HEK293 (cell line): ENCODE measurements around the gene PTPN9.

Experiments used
- CTCF ChIA-PET: fragments of 350-600 bp; formaldehyde crosslinking; extraction: SDS; loops from one replicate; lab custom pipeline; 2021; ENCODE audit warnings: antibody characterized with exemption; lab: Yijun Ruan, JAX
- POLR2A ChIA-PET: fragments of 300-600 bp; formaldehyde crosslinking; extraction: SDS; loops from one replicate; lab custom pipeline; 2020; ENCODE audit warnings: antibody characterized with exemption, inconsistent platforms; lab: Yijun Ruan, JAX
- H3K27ac ChIP-seq: fragments of 200-500 bp; sonication (Bioruptor generic); 2 replicates; pipeline ENCODE4 v1.5.1; 2014; ENCODE audit warnings: low read depth, low read length, control low read depth, inconsistent platforms; ENCODE audit errors: extremely low read depth
- H3K36me3 ChIP-seq, 2 experiments: fragments of 200-500 bp in 1 of 2; sonication (Bioruptor generic) in 1 of 2; 1 replicate in 1 of 2; 2 replicates in 1 of 2; pipeline ENCODE4 v1.5.1; 2014 to 2017; ENCODE audit warnings: inconsistent platforms in 2 of 2, low read length in 2 of 2; ENCODE audit not compliant: control insufficient read depth in 2 of 2, insufficient read depth in 1 of 2
- H3K4me1 ChIP-seq: fragments of 200-500 bp; sonication (Bioruptor generic); 2 replicates; pipeline ENCODE4 v1.5.1; 2014; ENCODE audit warnings: mild to moderate bottlenecking, low read length, inconsistent platforms; ENCODE audit not compliant: control insufficient read depth, insufficient read depth
- H3K4me3 ChIP-seq: 2 replicates; pipeline ENCODE4 v1.5.1; 2011; ENCODE audit warnings: low read depth, mild to moderate bottlenecking, control low read depth, low read length, moderate library complexity
- H3K9me3 ChIP-seq: fragments of 200-500 bp; sonication (Bioruptor generic); 2 replicates; pipeline ENCODE4 v1.5.1; 2014; ENCODE audit warnings: low read depth, low read length, inconsistent platforms; ENCODE audit not compliant: control insufficient read depth, insufficient read depth
- CTCF ChIP-seq: fragments of 450-650 bp; formaldehyde crosslinking; IDR thresholded peaks from 2 replicates; pipeline ENCODE4 v1.5.1; 2016; ENCODE audit warnings: missing biosample characterization, missing genetic modification characterization
- KLF1 ChIP-seq: fragments of 450-650 bp; formaldehyde crosslinking; IDR thresholded peaks from 2 replicates; pipeline ENCODE4 v1.5.1; 2016; ENCODE audit warnings: missing biosample characterization, missing genetic modification characterization
- PRDM6 ChIP-seq: fragments of 450-650 bp; formaldehyde crosslinking; IDR thresholded peaks from 2 replicates; pipeline ENCODE4 v1.5.1; 2017; ENCODE audit warnings: missing biosample characterization, missing genetic modification characterization
- ZBTB10 ChIP-seq: fragments of 450-650 bp; formaldehyde crosslinking; IDR thresholded peaks from 2 replicates; pipeline ENCODE4 v1.5.1; 2016; ENCODE audit warnings: missing biosample characterization, missing genetic modification characterization
- ZBTB26 ChIP-seq: fragments of 450-650 bp; formaldehyde crosslinking; optimal IDR thresholded peaks from 2 replicates; pipeline ENCODE3; 2016; ENCODE audit warnings: missing biosample characterization, mild to moderate bottlenecking, missing genetic modification characterization
- ZIC2 ChIP-seq: fragments of 450-650 bp; formaldehyde crosslinking; IDR thresholded peaks from 2 replicates; pipeline ENCODE4 v1.5.1; 2016; ENCODE audit warnings: missing biosample characterization, missing genetic modification characterization
- ZNF16 ChIP-seq: fragments of 450-650 bp; formaldehyde crosslinking; IDR thresholded peaks from 2 replicates; pipeline ENCODE4 v1.5.1; 2016; ENCODE audit warnings: low read depth, missing biosample characterization, missing genetic modification characterization
- ZNF24 ChIP-seq: fragments of 450-650 bp; formaldehyde crosslinking; IDR thresholded peaks from 2 replicates; pipeline ENCODE4 v1.5.1; 2016; ENCODE audit warnings: missing biosample characterization, missing genetic modification characterization
- ZNF341 ChIP-seq: fragments of 450-650 bp; formaldehyde crosslinking; IDR thresholded peaks from 2 replicates; pipeline ENCODE4; 2016; ENCODE audit warnings: low read depth, missing biosample characterization, missing genetic modification characterization
- ZNF426 ChIP-seq: fragments of 450-650 bp; formaldehyde crosslinking; IDR thresholded peaks from 2 replicates; pipeline ENCODE4 v1.5.1; 2017; ENCODE audit warnings: missing biosample characterization, missing genetic modification characterization, mild to moderate bottlenecking, inconsistent platforms, moderate library complexity
- ZNF555 ChIP-seq: fragments of 450-650 bp; formaldehyde crosslinking; conservative IDR thresholded peaks from 2 replicates; pipeline ENCODE4 v1.5.1; 2017; ENCODE audit warnings: missing biosample characterization, mild to moderate bottlenecking, missing genetic modification characterization, inconsistent platforms
- ZNF677 ChIP-seq: fragments of 450-650 bp; IDR thresholded peaks from 2 replicates; pipeline ENCODE4 v1.5.0; 2018; ENCODE audit warnings: missing biosample characterization, mild to moderate bottlenecking, missing genetic modification characterization, moderate library complexity
- ZSCAN16 ChIP-seq: fragments of 450-650 bp; formaldehyde crosslinking; IDR thresholded peaks from 2 replicates; pipeline ENCODE4 v1.5.1; 2016; ENCODE audit warnings: missing biosample characterization, missing genetic modification characterization

The PTPN9 gene

GRCh38 chr15:75533945-75534344, 45.2 kb downstream of the PTPN9 start:
- Histone ChIP-seq H3K9me3 (no peaks in the 10 kb centered on the region), H3K27ac (no peak overlapping the region), H3K4me3 (no peak overlapping the region), H3K4me1 (peaks cover 11% of the 10 kb centered on the region), H3K36me3 (no peaks in the 10 kb centered on the region; a peak in 1 of 3 replicates)
- CTCF ChIA-PET: interaction anchor here (1.4 to 2.6 kb wide), 3 partner anchors 10 to 25 kb away, joined by 6 to 14 read pairs (median 12); no protein-coding TSS in a partner anchor
- POLR2A ChIA-PET: no interaction called here
- no peak for TF ChIP-seq ZNF24
- no peak for TF ChIP-seq ZNF426 (tag by site-specific recombination)
- TF ChIP-seq, all 188 proteins: peak for 0

GRCh38 chr15:75532413-75533250, 46.5 kb downstream of the PTPN9 start:
- ChIA-PET POLR2A (interaction anchor here (0.6 to 1.2 kb wide), 3 partner anchors 79 to 92 kb away, joined by 3 to 5 read pairs (median 4); no protein-coding TSS in a partner anchor), CTCF (interaction anchor here (0.6 to 2.6 kb wide), 19 partner anchors 9 to 190 kb away, joined by 3 to 14 read pairs (median 3); no protein-coding TSS in a partner anchor)
- Histone ChIP-seq H3K27ac (no peak overlapping the region), H3K36me3 (no peaks in the 10 kb centered on the region; a peak in 1 of 3 replicates), H3K4me1 (peaks cover 8% of the 10 kb centered on the region), H3K4me3 (no peak overlapping the region), H3K9me3 (no peaks in the 10 kb centered on the region)
- TF ChIP-seq ZBTB10 (tag by site-specific recombination) (no peak), KLF1 (tag by site-specific recombination) (no peak), ZNF16 (tag by site-specific recombination) (0 out of 2 replicates have a peak, but pooled peaks have one; percentile 13), ZBTB26 (no peak), ZIC2 (tag by site-specific recombination) (peak; percentile 30; the same call in 1 of the 2 replicates), PRDM6 (tag by site-specific recombination) (peak; percentile 61), ZNF341 (tag by site-specific recombination) (peak; percentile 58), CTCF (tag by site-specific recombination) (peak; percentile 65), ZNF677 (tag by site-specific recombination) (no peak), ZNF555 (tag by site-specific recombination) (no peak), ZSCAN16 (tag by site-specific recombination) (no peak)
